Measurements from ENCODE around the gene GANAB. TPM values are rescaled to one million over a fixed set of nuclear protein-coding genes. Genes with fewer than 3 reads are reported as not detected.

The GANAB gene
- total and polyA plus RNA-seq, 3 donors from 2014 or later, result 152 to 219 (median 190) TPM

GRCh38 chr11:62607714-62608113 is 38.7 kb downstream of the GANAB start:
- DNase-seq, result no peak
- Histone ChIP-seq H3K4me1 (peaks cover 27% of the 10 kb centered on the region), H3K27me3 (no peaks in the 10 kb centered on the region), H3K9me3 (no peaks in the 10 kb centered on the region), H3K27ac (no peak overlapping the region), H3K36me3 (ENCODE audit: low read depth, missing control alignments) (no peaks in the 10 kb centered on the region), H3K4me3 (no peak overlapping the region)
- intact Hi-C loops (cut with DNase I; ENCODE audit: low total_unique reads), result no loop called here
- TF ChIP-seq POLR2A (IDR thresholded peaks at IDR 0.05) (no peak), CTCF (IDR thresholded peaks at IDR 0.05) (no peak)
- WGBS, 2 donors, result 89 to 97% methylated on average over 3 to 4 of the region's 4 CpGs

- Histone ChIP-seq H3K36me3 (ENCODE audit: low read depth, missing control alignments) (no peaks in the 10 kb centered on the region), H3K27ac (no peak overlapping the region), H3K4me3 (no peak overlapping the region), H3K4me1 (peaks cover 20% of the 10 kb centered on the region), H3K27me3 (no peaks in the 10 kb centered on the region), H3K9me3 (no peaks in the 10 kb centered on the region)
- TF ChIP-seq POLR2A (IDR thresholded peaks at IDR 0.05) (no peak), CTCF (IDR thresholded peaks at IDR 0.05) (no peak)
- no peak for DNase-seq
- 92 to 93% methylated on average over 15 of the region's 15 CpGs for WGBS, 2 donors
- intact Hi-C loops (cut with DNase I; ENCODE audit: low total_unique reads), result no loop called here
Measured at GRCh38 chr11:62605902-62606301, 40.5 kb downstream of the GANAB start.

- no peak for DNase-seq
- intact Hi-C loops (cut with DNase I; ENCODE audit: low total_unique reads), result no loop called here
- no peaks in the 10 kb centered on the region for H3K36me3 ChIP-seq (ENCODE audit: low read depth, missing control alignments)
- H3K27ac ChIP-seq, result no peak overlapping the region
- WGBS, 2 donors, result 90 to 91% methylated on average over 4 to 6 of the region's 6 CpGs
- TF ChIP-seq POLR2A (IDR thresholded peaks at IDR 0.05) (no peak), CTCF (IDR thresholded peaks at IDR 0.05) (no peak)
- peaks cover 17% of the 10 kb centered on the region for H3K4me1 ChIP-seq
- H3K9me3 ChIP-seq, result no peaks in the 10 kb centered on the region
- no peaks in the 10 kb centered on the region for H3K27me3 ChIP-seq
- H3K4me3 ChIP-seq, result no peak overlapping the region
Measured at GRCh38 chr11:62605467-62605866, 40.9 kb downstream of the GANAB start.

- Histone ChIP-seq H3K4me1 (peaks cover 20% of the 10 kb centered on the region), H3K36me3 (ENCODE audit: low read depth, missing control alignments) (no peaks in the 10 kb centered on the region), H3K27me3 (no peaks in the 10 kb centered on the region), H3K9me3 (no peaks in the 10 kb centered on the region), H3K4me3 (no peak overlapping the region), H3K27ac (no peak overlapping the region)
- 81 to 82% methylated on average over 13 of the region's 13 CpGs for WGBS, 2 donors
- no peak for TF ChIP-seq CTCF (IDR thresholded peaks at IDR 0.05)
- no peak for TF ChIP-seq POLR2A (IDR thresholded peaks at IDR 0.05)
- intact Hi-C loops (cut with DNase I; ENCODE audit: low total_unique reads), result no loop called here
- DNase-seq, result peak; percentile 59
Measured at GRCh38 chr11:62604460-62605120, 41.8 kb downstream of the GANAB start.

- Histone ChIP-seq H3K36me3 (ENCODE audit: low read depth, missing control alignments) (no peaks in the 10 kb centered on the region), H3K9me3 (no peaks in the 10 kb centered on the region), H3K4me3 (no peak overlapping the region), H3K27ac (peak overlapping the region in 1 of 2 donors; percentile 98), H3K27me3 (no peaks in the 10 kb centered on the region), H3K4me1 (peaks cover 26% of the 10 kb centered on the region)
- TF ChIP-seq POLR2A (IDR thresholded peaks at IDR 0.05) (no peak), CTCF (IDR thresholded peaks at IDR 0.05) (no peak)
- intact Hi-C loops (cut with DNase I; ENCODE audit: low total_unique reads), result no loop called here
- WGBS, 2 donors, result 92 to 96% methylated on average over 5 to 8 of the region's 8 CpGs
- no peak for DNase-seq
Measured at GRCh38 chr11:62603776-62604299, 42.6 kb downstream of the GANAB start.

All from testis (tissue), 3 donors.